HL-60 (cell line): Measurements from ENCODE around the gene TEKT3.

Source experiments
- CTCF ChIP-seq: IDR thresholded peaks from one replicate; pipeline ENCODE4 v1.5.1; 2011; ENCODE audit warnings: low read length, control low read depth, inconsistent platforms; ENCODE audit not compliant: insufficient read depth
- POLR2AphosphoS5 ChIP-seq: IDR thresholded peaks from 2 replicates; pipeline ENCODE4 v1.6.1; 2012; ENCODE audit warnings: low read depth
- REST ChIP-seq: IDR thresholded peaks from 2 replicates; pipeline ENCODE4 v1.6.1; 2012; ENCODE audit warnings: low read depth; ENCODE audit not compliant: insufficient replicate concordance
- SPI1 ChIP-seq: IDR thresholded peaks from 2 replicates; pipeline ENCODE4 v1.6.1; 2012; ENCODE audit warnings: low read depth, mild to moderate bottlenecking, borderline replicate concordance

- TF ChIP-seq CTCF (no peak), POLR2AphosphoS5 (no peak), REST (no peak), SPI1 (no peak)
Measured at GRCh38 chr17:15256689-15257088, 84.7 kb downstream of the TEKT3 start.
